ENCODE data around the gene ALK.

The ALK gene

GRCh38 chr2:29272311-29272710 lies 649.1 kb downstream of the ALK start:
- in situ Hi-C loops (cut with HindIII; ENCODE audit: low sequenced_read_pairs), result loop anchor here (10.0 kb wide), 1 partner anchor 162 kb away; no protein-coding TSS in a partner anchor

- in situ Hi-C loops (cut with HindIII; ENCODE audit: low sequenced_read_pairs), result loop anchor here (10.0 kb wide), 1 partner anchor 164 kb away; no protein-coding TSS in a partner anchor
These were observed 650.7 kb downstream of the ALK start for GRCh38 chr2:29270701-29271121.

GRCh38 chr2:29269765-29270109 lies 651.6 kb downstream of the ALK start:
- in situ Hi-C loops (cut with HindIII; ENCODE audit: low sequenced_read_pairs), result loop anchor here (10.0 kb wide), 1 partner anchor 165 kb away; no protein-coding TSS in a partner anchor

- in situ Hi-C loops (cut with HindIII; ENCODE audit: low sequenced_read_pairs), result no loop called here
These were observed 652.2 kb downstream of the ALK start for GRCh38 chr2:29269095-29269764.

- in situ Hi-C loops (cut with HindIII; ENCODE audit: low sequenced_read_pairs), result no loop called here
These were observed 653.7 kb downstream of the ALK start for GRCh38 chr2:29267720-29268119.

GRCh38 chr2:29263886-29264285 lies 657.5 kb downstream of the ALK start:
- in situ Hi-C loops (cut with HindIII; ENCODE audit: low sequenced_read_pairs), result no loop called here

- in situ Hi-C loops (cut with HindIII; ENCODE audit: low sequenced_read_pairs), result no loop called here
These were observed 658.6 kb downstream of the ALK start for GRCh38 chr2:29262681-29263260.

GRCh38 chr2:29261003-29261402 lies 660.4 kb downstream of the ALK start:
- in situ Hi-C loops (cut with HindIII; ENCODE audit: low sequenced_read_pairs), result no loop called here

GRCh38 chr2:29260142-29260772 lies 661.1 kb downstream of the ALK start:
- in situ Hi-C loops (cut with HindIII; ENCODE audit: low sequenced_read_pairs), result no loop called here

GRCh38 chr2:29259221-29259620 lies 662.2 kb downstream of the ALK start:
- in situ Hi-C loops (cut with HindIII; ENCODE audit: low sequenced_read_pairs), result loop anchor here (10.0 kb wide), 1 partner anchor 576 kb away; no protein-coding TSS in a partner anchor

- in situ Hi-C loops (cut with HindIII; ENCODE audit: low sequenced_read_pairs), result loop anchor here (10.0 kb wide), 1 partner anchor 580 kb away; no protein-coding TSS in a partner anchor
These were observed 666.4 kb downstream of the ALK start for GRCh38 chr2:29255004-29255403.

- in situ Hi-C loops (cut with HindIII; ENCODE audit: low sequenced_read_pairs), result loop anchor here (10.0 kb wide), 1 partner anchor 581 kb away; no protein-coding TSS in a partner anchor
These were observed 667.7 kb downstream of the ALK start for GRCh38 chr2:29253495-29254275.

- in situ Hi-C loops (cut with HindIII; ENCODE audit: low sequenced_read_pairs), result loop anchor here (10.0 kb wide), 1 partner anchor 582 kb away; no protein-coding TSS in a partner anchor
These were observed 668.4 kb downstream of the ALK start for GRCh38 chr2:29253026-29253425.

GRCh38 chr2:29251406-29251805 lies 670.0 kb downstream of the ALK start:
- in situ Hi-C loops (cut with HindIII; ENCODE audit: low sequenced_read_pairs), result loop anchor here (10.0 kb wide), 1 partner anchor 583 kb away; no protein-coding TSS in a partner anchor

GRCh38 chr2:29250977-29251376 lies 670.4 kb downstream of the ALK start:
- in situ Hi-C loops (cut with HindIII; ENCODE audit: low sequenced_read_pairs), result loop anchor here (10.0 kb wide), 1 partner anchor 584 kb away; no protein-coding TSS in a partner anchor

- in situ Hi-C loops (cut with HindIII; ENCODE audit: low sequenced_read_pairs), result loop anchor here (10.0 kb wide), 1 partner anchor 585 kb away; no protein-coding TSS in a partner anchor
These were observed 671.6 kb downstream of the ALK start for GRCh38 chr2:29249666-29250253.

- in situ Hi-C loops (cut with HindIII; ENCODE audit: low sequenced_read_pairs), result no loop called here
These were observed 674.0 kb downstream of the ALK start for GRCh38 chr2:29247336-29247914.

- in situ Hi-C loops (cut with HindIII; ENCODE audit: low sequenced_read_pairs), result no loop called here
These were observed 674.7 kb downstream of the ALK start for GRCh38 chr2:29246383-29247300.
